Liver (tissue), 9 donors: ENCODE results near the gene OR9A4. TPM values are rescaled to one million over a fixed set of nuclear protein-coding genes. Genes with fewer than 3 reads are reported as not detected.

Experiments
- DNase-seq: peaks from one replicate; pipeline ENCODE4 v3.0.0-alpha.2; 2017; ENCODE audit warnings: low spot score
- H3K27ac ChIP-seq, 2 donors: one replicate each; pipeline ENCODE4 v1.7.0; 2013; ENCODE audit warnings: inconsistent platforms in 2 of 2, low read length in 2 of 2, control low read depth in 1 of 2, low read depth in 1 of 2, mild to moderate bottlenecking in 1 of 2
- H3K27me3 ChIP-seq, 4 donors: one replicate each; pipeline versions ENCODE4 v1.6.1 to v1.7.0; 2013; ENCODE audit warnings: low read length in 3 of 4, inconsistent platforms in 1 of 4, mild to moderate bottlenecking in 1 of 4, moderate library complexity in 1 of 4; ENCODE audit not compliant: control insufficient read depth in 4 of 4, insufficient read depth in 4 of 4
- H3K36me3 ChIP-seq, 4 donors: one replicate each; pipeline versions ENCODE4 v1.6.1 to v1.7.0; 2013; ENCODE audit warnings: low read length in 3 of 4, mild to moderate bottlenecking in 3 of 4, low read depth in 1 of 4, moderate library complexity in 1 of 4; ENCODE audit not compliant: control insufficient read depth in 4 of 4, insufficient read depth in 3 of 4
- H3K4me1 ChIP-seq, 4 donors: one replicate each; pipeline versions ENCODE4 v1.6.1 to v1.7.0; 2013; ENCODE audit warnings: low read length in 3 of 4, mild to moderate bottlenecking in 3 of 4, moderate library complexity in 1 of 4; ENCODE audit not compliant: control insufficient read depth in 4 of 4, insufficient read depth in 4 of 4
- H3K4me3 ChIP-seq, 3 donors: one replicate each; pipeline versions ENCODE4 v1.6.1 to v1.7.0; 2013; ENCODE audit warnings: low read length in 3 of 3, control low read depth in 1 of 3, low read depth in 1 of 3, mild to moderate bottlenecking in 1 of 3
- H3K9ac ChIP-seq, 2 donors: one replicate each; pipeline ENCODE4 v1.7.0; 2013; ENCODE audit warnings: low read length in 2 of 2, mild to moderate bottlenecking in 2 of 2, moderate library complexity in 2 of 2, control low read depth in 1 of 2, low read depth in 1 of 2
- H3K9me3 ChIP-seq, 4 donors: one replicate each; pipeline versions ENCODE4 v1.6.1 to v1.7.0; 2013; ENCODE audit warnings: low read length in 3 of 4; ENCODE audit not compliant: control insufficient read depth in 4 of 4
- CTCF ChIP-seq: fragments of 150-350 bp; IDR thresholded peaks from 2 replicates; pipeline ENCODE4 v1.5.1; 2017; ENCODE audit warnings: improper control_type of control experiment, low read depth, low read length; ENCODE audit not compliant: missing input control
- EGR1 ChIP-seq, 2 donors: IDR thresholded peaks; 2 replicates each; pipeline ENCODE4 v1.6.1; 2016 to 2018; ENCODE audit warnings: antibody characterized with exemption in 2 of 2, low read depth in 2 of 2
- FOXA1 ChIP-seq: IDR thresholded peaks from 2 replicates; pipeline ENCODE4 v1.6.1; 2016; ENCODE audit warnings: antibody characterized with exemption
- FOXA2 ChIP-seq: IDR thresholded peaks from 2 replicates; pipeline ENCODE4 v1.6.1; 2016; ENCODE audit warnings: antibody characterized with exemption
- GABPA ChIP-seq, 2 donors: IDR thresholded peaks in 1 of 2; conservative IDR thresholded peaks in 1 of 2; 2 replicates each; pipeline ENCODE4 v1.6.1; 2016; ENCODE audit warnings: antibody characterized with exemption in 2 of 2, mild to moderate bottlenecking in 1 of 2, moderate library complexity in 1 of 2
- HNF4A ChIP-seq, 2 donors: conservative IDR thresholded peaks; 2 replicates each; pipeline ENCODE4 v1.6.1; 2016; ENCODE audit warnings: antibody characterized with exemption in 2 of 2, mild to moderate bottlenecking in 2 of 2
- HNF4G ChIP-seq: IDR thresholded peaks from 2 replicates; pipeline ENCODE4 v1.6.1; 2016; ENCODE audit warnings: antibody characterized with exemption
- JUND ChIP-seq, 2 donors: IDR thresholded peaks; 2 replicates each; pipeline ENCODE4 v1.6.1; 2016; ENCODE audit warnings: antibody characterized with exemption in 2 of 2
- MAX ChIP-seq: IDR thresholded peaks from 2 replicates; pipeline ENCODE4 v1.6.1; 2016; ENCODE audit warnings: antibody characterized with exemption
- NR2F2 ChIP-seq: IDR thresholded peaks from 2 replicates; pipeline ENCODE4 v1.6.1; 2016; ENCODE audit warnings: antibody characterized with exemption
- TAF1 ChIP-seq: conservative IDR thresholded peaks from 2 replicates; pipeline ENCODE4 v1.6.1; 2016; ENCODE audit warnings: antibody characterized with exemption, mild to moderate bottlenecking
- YY1 ChIP-seq: IDR thresholded peaks from 2 replicates; pipeline ENCODE4 v1.6.1; 2016; ENCODE audit warnings: antibody characterized with exemption, mild to moderate bottlenecking
- WGBS: extraction: QIAGEN DNeasy Blood & Tissue Kit; methylation state at CpG from one replicate; pipeline ENCODE4 v1.1.7; 2013; 5-methylcytosine and 5-hydroxymethylcytosine counted together
- polyA plus RNA-seq, 2 donors: library from polyadenylated mRNA; stranded (reverse) in 1 of 2; unstranded in 1 of 2; fragments of 200-250 nt in 1 of 2; fragments of >200 nt in 1 of 2; fragmentation: Nextera tagmentation in 1 of 2; extraction: Ambion mirVana in 1 of 2; gene quantifications; one replicate each; pipeline versions ENCODE4 v1.2.1 to v1.2.3, GENCODE V29; 2013 to 2015
- total RNA-seq, 2 donors: library from RNA; depleted of rRNA; stranded (reverse); fragments of >200 nt; gene quantifications; one replicate each; pipeline ENCODE4 v1.2.3, GENCODE V29; 2014
- TF ChIP-seq, protein P1 (sequence below): IDR thresholded peaks from 2 replicates; pipeline ENCODE4 v1.6.1; 2016; ENCODE audit warnings: antibody characterized with exemption
- TF ChIP-seq, protein P2 (sequence below): IDR thresholded peaks from 2 replicates; pipeline ENCODE4 v1.6.1; 2016; ENCODE audit warnings: antibody characterized with exemption
- TF ChIP-seq, protein P3 (sequence below): IDR thresholded peaks from 2 replicates; pipeline ENCODE4 v1.6.1; 2016; ENCODE audit warnings: antibody characterized with exemption, mild to moderate bottlenecking
- donor health status: healthy.
- donor health status: healthy.
- donor health status: healthy.
- donor health status: healthy.
- donor health status: healthy.

OR9A4 gene
- total and polyA plus RNA-seq, 4 donors: 0.09 to 0.25 TPM; not detected in 2

DNA sequence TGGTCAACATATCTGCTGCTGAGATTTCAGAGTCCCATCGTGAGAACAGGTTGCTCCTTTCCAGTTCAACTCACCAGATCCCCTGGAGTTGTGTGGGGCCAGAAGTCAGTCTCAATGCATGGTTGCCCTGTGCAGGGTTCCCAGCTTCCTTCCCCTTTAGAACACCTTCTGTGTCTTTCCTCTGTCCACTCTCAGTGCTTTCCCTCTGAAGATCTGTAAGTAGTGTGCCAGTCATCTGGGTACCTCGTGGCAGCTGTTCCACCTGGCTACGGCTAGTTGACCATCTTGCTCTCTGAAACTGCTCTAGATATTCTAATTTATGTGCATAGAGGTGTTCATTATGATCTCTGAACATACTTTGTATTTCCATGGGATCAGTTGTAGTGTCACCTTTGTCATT is 38.8 kb upstream of the OR9A4 start:
- DNase-seq: no peak
- H3K27me3 ChIP-seq: no peaks in the 10 kb centered on the region

GRCh38 chr7:141880960-141881359 is 35.2 kb upstream of the OR9A4 start:
- Histone ChIP-seq H3K4me1 (no peaks in the 10 kb centered on the region), H3K36me3 (no peaks in the 10 kb centered on the region), H3K9ac (no peak overlapping the region), H3K27ac (no peak overlapping the region), H3K27me3 (no peaks in the 10 kb centered on the region), H3K4me3 (no peak overlapping the region), H3K9me3 (peaks cover 0 to 1% (median 0%) of the 10 kb centered on the region in 4 donors)
- 69% methylated on average over 5 of the region's 5 CpGs for WGBS
- TF ChIP-seq TAF1 (no peak), MAX (no peak), EGR1 (IDR thresholded peaks at IDR 0.05; ENCODE audit: low read depth in 2 of 2) (no peak), YY1 (no peak), FOXA1 (no peak), FOXA2 (no peak), JUND (IDR thresholded peaks at IDR 0.05) (no peak), CTCF (no peak), HNF4G (no peak)
- TF ChIP-seq, protein P1, sequence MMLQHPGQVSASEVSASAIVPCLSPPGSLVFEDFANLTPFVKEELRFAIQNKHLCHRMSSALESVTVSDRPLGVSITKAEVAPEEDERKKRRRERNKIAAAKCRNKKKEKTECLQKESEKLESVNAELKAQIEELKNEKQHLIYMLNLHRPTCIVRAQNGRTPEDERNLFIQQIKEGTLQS: no peak
- TF ChIP-seq, protein P2, sequence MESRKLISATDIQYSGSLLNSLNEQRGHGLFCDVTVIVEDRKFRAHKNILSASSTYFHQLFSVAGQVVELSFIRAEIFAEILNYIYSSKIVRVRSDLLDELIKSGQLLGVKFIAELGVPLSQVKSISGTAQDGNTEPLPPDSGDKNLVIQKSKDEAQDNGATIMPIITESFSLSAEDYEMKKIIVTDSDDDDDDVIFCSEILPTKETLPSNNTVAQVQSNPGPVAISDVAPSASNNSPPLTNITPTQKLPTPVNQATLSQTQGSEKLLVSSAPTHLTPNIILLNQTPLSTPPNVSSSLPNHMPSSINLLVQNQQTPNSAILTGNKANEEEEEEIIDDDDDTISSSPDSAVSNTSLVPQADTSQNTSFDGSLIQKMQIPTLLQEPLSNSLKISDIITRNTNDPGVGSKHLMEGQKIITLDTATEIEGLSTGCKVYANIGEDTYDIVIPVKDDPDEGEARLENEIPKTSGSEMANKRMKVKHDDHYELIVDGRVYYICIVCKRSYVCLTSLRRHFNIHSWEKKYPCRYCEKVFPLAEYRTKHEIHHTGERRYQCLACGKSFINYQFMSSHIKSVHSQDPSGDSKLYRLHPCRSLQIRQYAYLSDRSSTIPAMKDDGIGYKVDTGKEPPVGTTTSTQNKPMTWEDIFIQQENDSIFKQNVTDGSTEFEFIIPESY: no peak
- no peak for DNase-seq

More for the DNA sequence above, 38.8 kb upstream of the OR9A4 start:
- WGBS: 87% methylated on average over 3 of the region's 3 CpGs
- H3K36me3 ChIP-seq: no peaks in the 10 kb centered on the region
- no peak for TF ChIP-seq EGR1 (IDR thresholded peaks at IDR 0.05; ENCODE audit: low read depth in 2 of 2)
- TF ChIP-seq NR2F2: no peak
- TF ChIP-seq GABPA (IDR thresholded peaks at IDR 0.05 in 1 of 2, conservative IDR thresholded peaks at IDR 0.05 in 1 of 2): no peak
- TF ChIP-seq YY1: no peak
- no peak overlapping the region for H3K9ac ChIP-seq
- peaks cover 0 to 3% (median 3%) of the 10 kb centered on the region in 4 donors for H3K9me3 ChIP-seq
- no peak overlapping the region for H3K4me3 ChIP-seq
- no peaks in the 10 kb centered on the region for H3K4me1 ChIP-seq
- H3K27ac ChIP-seq: no peak overlapping the region

GRCh38 chr7:141884539-141885225 is 31.5 kb upstream of the OR9A4 start:
- no peak overlapping the region for H3K27ac ChIP-seq
- no peak overlapping the region for H3K4me3 ChIP-seq
- H3K9ac ChIP-seq: no peak overlapping the region
- H3K4me1 ChIP-seq: no peaks in the 10 kb centered on the region
- H3K9me3 ChIP-seq: peaks cover 0 to 1% (median 0%) of the 10 kb centered on the region in 4 donors
- no peaks in the 10 kb centered on the region for H3K27me3 ChIP-seq
- no peak for DNase-seq
- H3K36me3 ChIP-seq: no peaks in the 10 kb centered on the region
- no peak for TF ChIP-seq TAF1
- no peak for TF ChIP-seq HNF4A (conservative IDR thresholded peaks at IDR 0.05)
- TF ChIP-seq, protein P3, sequence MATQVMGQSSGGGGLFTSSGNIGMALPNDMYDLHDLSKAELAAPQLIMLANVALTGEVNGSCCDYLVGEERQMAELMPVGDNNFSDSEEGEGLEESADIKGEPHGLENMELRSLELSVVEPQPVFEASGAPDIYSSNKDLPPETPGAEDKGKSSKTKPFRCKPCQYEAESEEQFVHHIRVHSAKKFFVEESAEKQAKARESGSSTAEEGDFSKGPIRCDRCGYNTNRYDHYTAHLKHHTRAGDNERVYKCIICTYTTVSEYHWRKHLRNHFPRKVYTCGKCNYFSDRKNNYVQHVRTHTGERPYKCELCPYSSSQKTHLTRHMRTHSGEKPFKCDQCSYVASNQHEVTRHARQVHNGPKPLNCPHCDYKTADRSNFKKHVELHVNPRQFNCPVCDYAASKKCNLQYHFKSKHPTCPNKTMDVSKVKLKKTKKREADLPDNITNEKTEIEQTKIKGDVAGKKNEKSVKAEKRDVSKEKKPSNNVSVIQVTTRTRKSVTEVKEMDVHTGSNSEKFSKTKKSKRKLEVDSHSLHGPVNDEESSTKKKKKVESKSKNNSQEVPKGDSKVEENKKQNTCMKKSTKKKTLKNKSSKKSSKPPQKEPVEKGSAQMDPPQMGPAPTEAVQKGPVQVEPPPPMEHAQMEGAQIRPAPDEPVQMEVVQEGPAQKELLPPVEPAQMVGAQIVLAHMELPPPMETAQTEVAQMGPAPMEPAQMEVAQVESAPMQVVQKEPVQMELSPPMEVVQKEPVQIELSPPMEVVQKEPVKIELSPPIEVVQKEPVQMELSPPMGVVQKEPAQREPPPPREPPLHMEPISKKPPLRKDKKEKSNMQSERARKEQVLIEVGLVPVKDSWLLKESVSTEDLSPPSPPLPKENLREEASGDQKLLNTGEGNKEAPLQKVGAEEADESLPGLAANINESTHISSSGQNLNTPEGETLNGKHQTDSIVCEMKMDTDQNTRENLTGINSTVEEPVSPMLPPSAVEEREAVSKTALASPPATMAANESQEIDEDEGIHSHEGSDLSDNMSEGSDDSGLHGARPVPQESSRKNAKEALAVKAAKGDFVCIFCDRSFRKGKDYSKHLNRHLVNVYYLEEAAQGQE: no peak
- WGBS: 77% methylated on average over 5 of the region's 5 CpGs
